WTC11 (cell line): Measurements from ENCODE around the gene PF4V1. TPM values are rescaled to one million over a fixed set of nuclear protein-coding genes. Genes with fewer than 3 reads are reported as not detected.

Source experiments
- ATAC-seq: fragments of 200-7000 bp; cut with Tn5 transposase; 2 replicates; pipeline ENCODE4 v1.10.0; 2021; ENCODE audit warnings: mild to moderate bottlenecking, moderate library complexity
- CTCF ChIA-PET: fragments of 300-600 bp; sonication (Branson Sonifier 250); formaldehyde crosslinking; loops from one replicate; lab custom pipeline; 2021; ENCODE audit warnings: antibody characterized with exemption; lab: Charles Lee
- POLR2A ChIA-PET: fragments of 350-600 bp; sonication (Branson Sonifier 250); formaldehyde crosslinking; loops from one replicate; lab custom pipeline; 2021; ENCODE audit warnings: antibody characterized with exemption; lab: Charles Lee
- DNase-seq: peaks from one replicate; pipeline ENCODE4 v3.0.0; 2021; ENCODE audit warnings: low spot score
- H3K27ac Mint-ChIP-seq: 2 replicates; pipeline ENCODE4 v1.8.0; 2021; ENCODE audit warnings: mixed read lengths
- H3K27me3 Mint-ChIP-seq: 2 replicates; pipeline ENCODE4 v1.8.0; 2021; ENCODE audit warnings: low read depth, mild to moderate bottlenecking, moderate library complexity, mixed read lengths
- H3K36me3 Mint-ChIP-seq: 2 replicates; pipeline ENCODE4 v1.8.0; 2021; ENCODE audit warnings: mixed read lengths
- H3K4me1 Mint-ChIP-seq: 2 replicates; pipeline ENCODE4 v1.8.0; 2022; ENCODE audit warnings: mixed read lengths
- H3K4me3 Mint-ChIP-seq: 2 replicates; pipeline ENCODE4 v1.8.0; 2021; ENCODE audit warnings: mild to moderate bottlenecking, moderate library complexity, mixed read lengths
- H3K9me3 Mint-ChIP-seq: 2 replicates; pipeline ENCODE4 v1.8.0; 2021; ENCODE audit warnings: mixed read lengths
- CREB1 ChIP-seq: sonication (generic); formaldehyde crosslinking; IDR thresholded peaks from 2 replicates; pipeline ENCODE4 v1.8.0; 2023; ENCODE audit warnings: mild to moderate bottlenecking, missing genetic modification reagents
- NFE2L1 ChIP-seq: sonication (generic); formaldehyde crosslinking; IDR thresholded peaks from 2 replicates; pipeline ENCODE4 v1.8.1; 2023; ENCODE audit warnings: missing genetic modification reagents
- NFYB ChIP-seq: sonication (generic); formaldehyde crosslinking; conservative IDR thresholded peaks from 2 replicates; pipeline ENCODE4 v1.8.0; 2022; ENCODE audit warnings: low read depth, missing genetic modification reagents
- NR3C1 ChIP-seq: sonication (generic); formaldehyde crosslinking; conservative IDR thresholded peaks from 2 replicates; pipeline ENCODE4 v1.8.1; 2023; ENCODE audit warnings: low read depth, mild to moderate bottlenecking, missing genetic modification reagents
- RELA ChIP-seq: sonication (generic); formaldehyde crosslinking; IDR thresholded peaks from 2 replicates; pipeline ENCODE4 v1.8.1; 2022; ENCODE audit warnings: missing genetic modification reagents, mild to moderate bottlenecking, borderline replicate concordance
- ZNF317 ChIP-seq: sonication (generic); formaldehyde crosslinking; IDR thresholded peaks from 2 replicates; pipeline ENCODE4 v1.8.1; 2023; ENCODE audit warnings: low read depth, mild to moderate bottlenecking, moderate library complexity, missing genetic modification reagents, borderline replicate concordance
- ZNF396 ChIP-seq: fragments of 250-450 bp; sonication (Bioruptor Pico); IDR thresholded peaks from 2 replicates; pipeline ENCODE4 v1.8.0; 2021; ENCODE audit warnings: mild to moderate bottlenecking, moderate library complexity, borderline replicate concordance
- ZNF416 ChIP-seq: fragments of 250-450 bp; sonication (Bioruptor Pico); IDR thresholded peaks from 2 replicates; pipeline ENCODE4 v1.9.0; 2021; ENCODE audit warnings: mild to moderate bottlenecking, inconsistent platforms
- total RNA-seq: library from RNA; stranded (reverse); gene quantifications from 3 replicates; pipeline ENCODE4 v1.2.3, GENCODE V29; 2021
- TF ChIP-seq, protein P1 (sequence below): sonication (generic); formaldehyde crosslinking; IDR thresholded peaks from 2 replicates; pipeline ENCODE4 v1.8.0; 2022; ENCODE audit warnings: mild to moderate bottlenecking, missing genetic modification reagents
- TF ChIP-seq, protein P2 (sequence below): sonication (generic); formaldehyde crosslinking; conservative IDR thresholded peaks from 2 replicates; pipeline ENCODE4 v1.8.1; 2022; ENCODE audit warnings: mild to moderate bottlenecking, missing genetic modification reagents
- TF ChIP-seq, protein P3 (sequence below): sonication (generic); formaldehyde crosslinking; IDR thresholded peaks from 2 replicates; pipeline ENCODE4 v1.8.0; 2022; ENCODE audit warnings: mild to moderate bottlenecking, missing genetic modification reagents
- TF ChIP-seq, protein P4 (sequence below): sonication (generic); formaldehyde crosslinking; IDR thresholded peaks from 2 replicates; pipeline ENCODE4 v1.8.0; 2022; ENCODE audit warnings: mild to moderate bottlenecking, missing genetic modification reagents
- TF ChIP-seq, protein P5 (sequence below): sonication (generic); formaldehyde crosslinking; IDR thresholded peaks from 2 replicates; pipeline ENCODE4 v1.8.1; 2022; ENCODE audit warnings: mild to moderate bottlenecking, missing genetic modification reagents, moderate library complexity, borderline replicate concordance
- TF ChIP-seq, protein P6 (sequence below): sonication (generic); formaldehyde crosslinking; IDR thresholded peaks from 2 replicates; pipeline ENCODE4 v1.8.1; 2022; ENCODE audit warnings: mild to moderate bottlenecking, moderate library complexity, missing genetic modification reagents
- TF ChIP-seq, protein P7 (sequence below): sonication (generic); formaldehyde crosslinking; IDR thresholded peaks from 2 replicates; pipeline ENCODE4 v1.8.1; 2023; ENCODE audit warnings: mild to moderate bottlenecking, missing genetic modification reagents, moderate library complexity
- TF ChIP-seq, protein P8 (sequence below): sonication (generic); formaldehyde crosslinking; IDR thresholded peaks from 2 replicates; pipeline ENCODE4 v1.8.0; 2022; ENCODE audit warnings: missing genetic modification reagents
- TF ChIP-seq, protein P9 (sequence below): sonication (generic); formaldehyde crosslinking; IDR thresholded peaks from 2 replicates; pipeline ENCODE4 v1.8.1; 2023; ENCODE audit warnings: mild to moderate bottlenecking, missing genetic modification reagents, borderline replicate concordance
- TF ChIP-seq, protein P10 (sequence below): sonication (generic); formaldehyde crosslinking; IDR thresholded peaks from 2 replicates; pipeline ENCODE4 v1.8.1; 2022; ENCODE audit warnings: low read depth, missing genetic modification reagents, borderline replicate concordance

Gene PF4V1
- total RNA-seq, 1 experiment from 2014 or later, result not detected

DNA sequence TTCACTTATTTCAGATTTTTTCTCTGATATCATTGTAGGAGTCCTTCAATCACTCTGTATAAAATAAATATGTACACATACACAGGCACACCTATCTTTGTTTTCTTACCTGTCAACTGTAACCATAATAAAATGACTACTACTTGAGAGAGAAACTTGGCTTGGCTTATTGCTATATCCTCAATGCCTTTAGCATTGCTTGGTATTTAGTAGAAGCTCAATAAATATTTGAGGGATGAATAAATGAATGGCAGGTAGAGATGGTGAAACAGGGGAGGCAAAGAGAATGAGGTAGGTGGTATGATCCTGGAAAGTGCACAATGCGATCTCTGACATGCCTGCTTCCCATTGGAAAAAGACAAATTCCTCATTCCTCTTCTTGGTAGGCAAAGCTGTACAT is 38.4 kb upstream of the PF4V1 start:
- Mint-ChIP-seq H3K36me3 (no peaks in the 10 kb centered on the region), H3K4me1 (peaks cover 23% of the 10 kb centered on the region), H3K27ac (no peak overlapping the region), H3K27me3 (no peaks in the 10 kb centered on the region), H3K9me3 (peaks cover 7% of the 10 kb centered on the region), H3K4me3 (no peak overlapping the region)
- ATAC-seq (no peak), DNase-seq (no peak)
- ChIA-PET POLR2A (no interaction called here), CTCF (no interaction called here)
- TF ChIP-seq, protein P1, sequence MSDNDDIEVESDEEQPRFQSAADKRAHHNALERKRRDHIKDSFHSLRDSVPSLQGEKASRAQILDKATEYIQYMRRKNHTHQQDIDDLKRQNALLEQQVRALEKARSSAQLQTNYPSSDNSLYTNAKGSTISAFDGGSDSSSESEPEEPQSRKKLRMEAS (CRISPR knock-in tag), result no peak
- TF ChIP-seq, protein P2, sequence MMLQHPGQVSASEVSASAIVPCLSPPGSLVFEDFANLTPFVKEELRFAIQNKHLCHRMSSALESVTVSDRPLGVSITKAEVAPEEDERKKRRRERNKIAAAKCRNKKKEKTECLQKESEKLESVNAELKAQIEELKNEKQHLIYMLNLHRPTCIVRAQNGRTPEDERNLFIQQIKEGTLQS, result no peak
- TF ChIP-seq, protein P3, sequence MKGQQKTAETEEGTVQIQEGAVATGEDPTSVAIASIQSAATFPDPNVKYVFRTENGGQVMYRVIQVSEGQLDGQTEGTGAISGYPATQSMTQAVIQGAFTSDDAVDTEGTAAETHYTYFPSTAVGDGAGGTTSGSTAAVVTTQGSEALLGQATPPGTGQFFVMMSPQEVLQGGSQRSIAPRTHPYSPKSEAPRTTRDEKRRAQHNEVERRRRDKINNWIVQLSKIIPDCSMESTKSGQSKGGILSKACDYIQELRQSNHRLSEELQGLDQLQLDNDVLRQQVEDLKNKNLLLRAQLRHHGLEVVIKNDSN (CRISPR knock-in tag), result no peak
- no peak for TF ChIP-seq ZNF317
- no peak for TF ChIP-seq NR3C1 (CRISPR knock-in tag)
- no peak for TF ChIP-seq NFYB (CRISPR knock-in tag)
- TF ChIP-seq, protein P4, sequence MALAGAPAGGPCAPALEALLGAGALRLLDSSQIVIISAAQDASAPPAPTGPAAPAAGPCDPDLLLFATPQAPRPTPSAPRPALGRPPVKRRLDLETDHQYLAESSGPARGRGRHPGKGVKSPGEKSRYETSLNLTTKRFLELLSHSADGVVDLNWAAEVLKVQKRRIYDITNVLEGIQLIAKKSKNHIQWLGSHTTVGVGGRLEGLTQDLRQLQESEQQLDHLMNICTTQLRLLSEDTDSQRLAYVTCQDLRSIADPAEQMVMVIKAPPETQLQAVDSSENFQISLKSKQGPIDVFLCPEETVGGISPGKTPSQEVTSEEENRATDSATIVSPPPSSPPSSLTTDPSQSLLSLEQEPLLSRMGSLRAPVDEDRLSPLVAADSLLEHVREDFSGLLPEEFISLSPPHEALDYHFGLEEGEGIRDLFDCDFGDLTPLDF (CRISPR knock-in tag), result no peak

DNA sequence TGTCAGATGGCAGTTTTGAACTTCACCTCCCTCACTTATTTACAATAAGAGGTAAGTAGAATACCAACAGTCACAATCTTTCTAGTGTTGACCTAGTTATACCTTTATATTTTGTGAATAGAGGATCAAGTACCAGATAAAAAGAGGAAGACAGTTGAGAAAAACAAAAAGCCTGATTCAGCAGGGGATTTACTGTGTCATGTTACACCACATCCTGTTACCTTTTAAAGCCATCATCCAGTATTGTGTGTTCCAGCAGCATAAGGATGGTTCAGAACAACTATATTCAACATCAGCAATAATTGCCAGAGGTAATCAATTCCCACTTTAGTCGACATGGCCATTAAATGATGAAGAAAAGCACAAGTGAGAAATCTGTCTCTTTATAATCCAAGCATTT is 38.0 kb upstream of the PF4V1 start:
- H3K4me1 Mint-ChIP-seq, result peaks cover 23% of the 10 kb centered on the region
- TF ChIP-seq, protein P5, sequence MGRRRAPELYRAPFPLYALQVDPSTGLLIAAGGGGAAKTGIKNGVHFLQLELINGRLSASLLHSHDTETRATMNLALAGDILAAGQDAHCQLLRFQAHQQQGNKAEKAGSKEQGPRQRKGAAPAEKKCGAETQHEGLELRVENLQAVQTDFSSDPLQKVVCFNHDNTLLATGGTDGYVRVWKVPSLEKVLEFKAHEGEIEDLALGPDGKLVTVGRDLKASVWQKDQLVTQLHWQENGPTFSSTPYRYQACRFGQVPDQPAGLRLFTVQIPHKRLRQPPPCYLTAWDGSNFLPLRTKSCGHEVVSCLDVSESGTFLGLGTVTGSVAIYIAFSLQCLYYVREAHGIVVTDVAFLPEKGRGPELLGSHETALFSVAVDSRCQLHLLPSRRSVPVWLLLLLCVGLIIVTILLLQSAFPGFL, result no peak
- TF ChIP-seq ZNF416 (CRISPR knock-in tag) (no peak), ZNF396 (CRISPR knock-in tag) (no peak), NFE2L1 (CRISPR knock-in tag) (no peak), CREB1 (CRISPR knock-in tag) (no peak), RELA (CRISPR knock-in tag) (no peak)
- TF ChIP-seq, protein P6, sequence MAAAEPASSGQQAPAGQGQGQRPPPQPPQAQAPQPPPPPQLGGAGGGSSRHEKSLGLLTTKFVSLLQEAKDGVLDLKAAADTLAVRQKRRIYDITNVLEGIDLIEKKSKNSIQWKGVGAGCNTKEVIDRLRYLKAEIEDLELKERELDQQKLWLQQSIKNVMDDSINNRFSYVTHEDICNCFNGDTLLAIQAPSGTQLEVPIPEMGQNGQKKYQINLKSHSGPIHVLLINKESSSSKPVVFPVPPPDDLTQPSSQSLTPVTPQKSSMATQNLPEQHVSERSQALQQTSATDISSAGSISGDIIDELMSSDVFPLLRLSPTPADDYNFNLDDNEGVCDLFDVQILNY (CRISPR knock-in tag), result no peak
- TF ChIP-seq, protein P7, sequence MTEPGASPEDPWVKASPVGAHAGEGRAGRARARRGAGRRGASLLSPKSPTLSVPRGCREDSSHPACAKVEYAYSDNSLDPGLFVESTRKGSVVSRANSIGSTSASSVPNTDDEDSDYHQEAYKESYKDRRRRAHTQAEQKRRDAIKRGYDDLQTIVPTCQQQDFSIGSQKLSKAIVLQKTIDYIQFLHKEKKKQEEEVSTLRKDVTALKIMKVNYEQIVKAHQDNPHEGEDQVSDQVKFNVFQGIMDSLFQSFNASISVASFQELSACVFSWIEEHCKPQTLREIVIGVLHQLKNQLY (CRISPR knock-in tag), result no peak
- TF ChIP-seq, protein P8, sequence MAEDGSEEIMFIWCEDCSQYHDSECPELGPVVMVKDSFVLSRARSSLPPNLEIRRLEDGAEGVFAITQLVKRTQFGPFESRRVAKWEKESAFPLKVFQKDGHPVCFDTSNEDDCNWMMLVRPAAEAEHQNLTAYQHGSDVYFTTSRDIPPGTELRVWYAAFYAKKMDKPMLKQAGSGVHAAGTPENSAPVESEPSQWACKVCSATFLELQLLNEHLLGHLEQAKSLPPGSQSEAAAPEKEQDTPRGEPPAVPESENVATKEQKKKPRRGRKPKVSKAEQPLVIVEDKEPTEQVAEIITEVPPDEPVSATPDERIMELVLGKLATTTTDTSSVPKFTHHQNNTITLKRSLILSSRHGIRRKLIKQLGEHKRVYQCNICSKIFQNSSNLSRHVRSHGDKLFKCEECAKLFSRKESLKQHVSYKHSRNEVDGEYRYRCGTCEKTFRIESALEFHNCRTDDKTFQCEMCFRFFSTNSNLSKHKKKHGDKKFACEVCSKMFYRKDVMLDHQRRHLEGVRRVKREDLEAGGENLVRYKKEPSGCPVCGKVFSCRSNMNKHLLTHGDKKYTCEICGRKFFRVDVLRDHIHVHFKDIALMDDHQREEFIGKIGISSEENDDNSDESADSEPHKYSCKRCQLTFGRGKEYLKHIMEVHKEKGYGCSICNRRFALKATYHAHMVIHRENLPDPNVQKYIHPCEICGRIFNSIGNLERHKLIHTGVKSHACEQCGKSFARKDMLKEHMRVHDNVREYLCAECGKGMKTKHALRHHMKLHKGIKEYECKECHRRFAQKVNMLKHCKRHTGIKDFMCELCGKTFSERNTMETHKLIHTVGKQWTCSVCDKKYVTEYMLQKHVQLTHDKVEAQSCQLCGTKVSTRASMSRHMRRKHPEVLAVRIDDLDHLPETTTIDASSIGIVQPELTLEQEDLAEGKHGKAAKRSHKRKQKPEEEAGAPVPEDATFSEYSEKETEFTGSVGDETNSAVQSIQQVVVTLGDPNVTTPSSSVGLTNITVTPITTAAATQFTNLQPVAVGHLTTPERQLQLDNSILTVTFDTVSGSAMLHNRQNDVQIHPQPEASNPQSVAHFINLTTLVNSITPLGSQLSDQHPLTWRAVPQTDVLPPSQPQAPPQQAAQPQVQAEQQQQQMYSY (CRISPR knock-in tag), result no peak
- TF ChIP-seq, protein P9, sequence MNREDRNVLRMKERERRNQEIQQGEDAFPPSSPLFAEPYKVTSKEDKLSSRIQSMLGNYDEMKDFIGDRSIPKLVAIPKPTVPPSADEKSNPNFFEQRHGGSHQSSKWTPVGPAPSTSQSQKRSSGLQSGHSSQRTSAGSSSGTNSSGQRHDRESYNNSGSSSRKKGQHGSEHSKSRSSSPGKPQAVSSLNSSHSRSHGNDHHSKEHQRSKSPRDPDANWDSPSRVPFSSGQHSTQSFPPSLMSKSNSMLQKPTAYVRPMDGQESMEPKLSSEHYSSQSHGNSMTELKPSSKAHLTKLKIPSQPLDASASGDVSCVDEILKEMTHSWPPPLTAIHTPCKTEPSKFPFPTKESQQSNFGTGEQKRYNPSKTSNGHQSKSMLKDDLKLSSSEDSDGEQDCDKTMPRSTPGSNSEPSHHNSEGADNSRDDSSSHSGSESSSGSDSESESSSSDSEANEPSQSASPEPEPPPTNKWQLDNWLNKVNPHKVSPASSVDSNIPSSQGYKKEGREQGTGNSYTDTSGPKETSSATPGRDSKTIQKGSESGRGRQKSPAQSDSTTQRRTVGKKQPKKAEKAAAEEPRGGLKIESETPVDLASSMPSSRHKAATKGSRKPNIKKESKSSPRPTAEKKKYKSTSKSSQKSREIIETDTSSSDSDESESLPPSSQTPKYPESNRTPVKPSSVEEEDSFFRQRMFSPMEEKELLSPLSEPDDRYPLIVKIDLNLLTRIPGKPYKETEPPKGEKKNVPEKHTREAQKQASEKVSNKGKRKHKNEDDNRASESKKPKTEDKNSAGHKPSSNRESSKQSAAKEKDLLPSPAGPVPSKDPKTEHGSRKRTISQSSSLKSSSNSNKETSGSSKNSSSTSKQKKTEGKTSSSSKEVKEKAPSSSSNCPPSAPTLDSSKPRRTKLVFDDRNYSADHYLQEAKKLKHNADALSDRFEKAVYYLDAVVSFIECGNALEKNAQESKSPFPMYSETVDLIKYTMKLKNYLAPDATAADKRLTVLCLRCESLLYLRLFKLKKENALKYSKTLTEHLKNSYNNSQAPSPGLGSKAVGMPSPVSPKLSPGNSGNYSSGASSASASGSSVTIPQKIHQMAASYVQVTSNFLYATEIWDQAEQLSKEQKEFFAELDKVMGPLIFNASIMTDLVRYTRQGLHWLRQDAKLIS, result no peak
- TF ChIP-seq, protein P10, sequence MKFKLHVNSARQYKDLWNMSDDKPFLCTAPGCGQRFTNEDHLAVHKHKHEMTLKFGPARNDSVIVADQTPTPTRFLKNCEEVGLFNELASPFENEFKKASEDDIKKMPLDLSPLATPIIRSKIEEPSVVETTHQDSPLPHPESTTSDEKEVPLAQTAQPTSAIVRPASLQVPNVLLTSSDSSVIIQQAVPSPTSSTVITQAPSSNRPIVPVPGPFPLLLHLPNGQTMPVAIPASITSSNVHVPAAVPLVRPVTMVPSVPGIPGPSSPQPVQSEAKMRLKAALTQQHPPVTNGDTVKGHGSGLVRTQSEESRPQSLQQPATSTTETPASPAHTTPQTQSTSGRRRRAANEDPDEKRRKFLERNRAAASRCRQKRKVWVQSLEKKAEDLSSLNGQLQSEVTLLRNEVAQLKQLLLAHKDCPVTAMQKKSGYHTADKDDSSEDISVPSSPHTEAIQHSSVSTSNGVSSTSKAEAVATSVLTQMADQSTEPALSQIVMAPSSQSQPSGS, result no peak
- TF ChIP-seq, all 79 proteins: peak for 0
- no peak for ATAC-seq
- no peaks in the 10 kb centered on the region for H3K27me3 Mint-ChIP-seq
- H3K27ac Mint-ChIP-seq, result no peak overlapping the region
- DNase-seq, result no peak
- ChIA-PET POLR2A (no interaction called here), CTCF (no interaction called here)
- no peak overlapping the region for H3K4me3 Mint-ChIP-seq
- H3K9me3 Mint-ChIP-seq, result peaks cover 7% of the 10 kb centered on the region
- no peaks in the 10 kb centered on the region for H3K36me3 Mint-ChIP-seq
